K562 (cell line): ENCODE data around the gene PHC1. TPM values are rescaled to one million over a fixed set of nuclear protein-coding genes. Genes with fewer than 3 reads are reported as not detected.

Experiments used
- ATAC-seq: fragments of 200-7000 bp; cut with Tn5 transposase; 3 replicates; pipeline ENCODE4 v1.9.1; 2020; ENCODE audit warnings: moderate library complexity
- BruUV-seq: library from RNA; stranded (reverse); fragments of 400-500 nt; replicated peaks from 2 replicates; lab custom pipeline; 2021; lab: Mats Ljungman, UMichigan
- CTCF ChIA-PET: fragments of 300-600 bp; formaldehyde crosslinking; extraction: SDS; loops from one replicate; lab custom pipeline; 2021; ENCODE audit warnings: low intra/inter-chr PET ratio; lab: Yijun Ruan, JAX
- POLR2A ChIA-PET: fragments of 300-600, 350-650 bp; sonication (Branson Sonifier 250); formaldehyde crosslinking; extraction: SDS; loops from one replicate; lab custom pipeline; 2021; ENCODE audit warnings: antibody characterized with exemption, inconsistent platforms; lab: Yijun Ruan, JAX
- DNase-seq, 4 experiments: peaks; one replicate each; pipeline versions ENCODE4 v3.0.0 to v3.0.0-alpha.2; 2011 to 2018; ENCODE audit warnings: low spot score in 3 of 4, mixed read lengths in 3 of 4; ENCODE audit errors: extremely low read depth in 1 of 4
- FAIRE-seq: peaks from 2 replicates; lab custom pipeline; 2011; peaks lifted over from hg19 to GRCh38; lab: Jason Lieb, UNC
- H2AFZ ChIP-seq: 2 replicates; pipeline ENCODE4 v1.6.0; 2011; ENCODE audit warnings: low read depth, low read length, control low read depth, inconsistent platforms
- H3K27ac ChIP-seq: fragments of 200-600 bp; 3 replicates; pipeline ENCODE4 v1.8.0; 2011; ENCODE audit warnings: low read depth, mild to moderate bottlenecking, control low read depth, inconsistent platforms, low read length, moderate library complexity, mixed read lengths; ENCODE audit errors: extremely low read depth
- H3K27me3 ChIP-seq, 2 experiments: fragments of 300-600 bp in 1 of 2; 2 replicates in 1 of 2; 3 replicates in 1 of 2; pipeline versions ENCODE4 v1.6.0 to v1.8.0; 2011; ENCODE audit warnings: inconsistent platforms in 2 of 2, low read length in 2 of 2, mild to moderate bottlenecking in 1 of 2, mixed read lengths in 1 of 2, moderate library complexity in 1 of 2; ENCODE audit not compliant: control insufficient read depth in 2 of 2, insufficient read depth in 2 of 2
- H3K36me3 ChIP-seq: fragments of 300-600 bp; 3 replicates; pipeline ENCODE4 v1.8.0; 2011; ENCODE audit warnings: mild to moderate bottlenecking, low read length, inconsistent platforms; ENCODE audit not compliant: control insufficient read depth, insufficient read depth
- H3K4me1 ChIP-seq, 2 experiments: fragments of 200-600 bp in 1 of 2; replicated peaks in 1 of 2; 2 replicates in 1 of 2; 3 replicates in 1 of 2; pipeline versions ENCODE4 v1.5.1 to v1.8.0; 2011; ENCODE audit warnings: inconsistent platforms in 2 of 2, low read length in 2 of 2, mild to moderate bottlenecking in 1 of 2, mixed read lengths in 1 of 2, moderate library complexity in 1 of 2; ENCODE audit not compliant: control insufficient read depth in 2 of 2, insufficient read depth in 2 of 2
- H3K4me2 ChIP-seq: 2 replicates; pipeline ENCODE4 v1.6.1; 2011; ENCODE audit warnings: low read length, control low read depth, inconsistent platforms, mixed read lengths; ENCODE audit not compliant: insufficient read depth
- H3K4me3 ChIP-seq: fragments of 200-600 bp; sonication (generic), shearing (Covaris generic); 2 replicates; pipeline ENCODE4 v1.5.1; 2016; ENCODE audit warnings: control low read depth, inconsistent platforms
- H3K79me2 ChIP-seq: fragments of 200-600 bp; 3 replicates; pipeline ENCODE4 v1.8.0; 2011; ENCODE audit warnings: low read length, inconsistent platforms; ENCODE audit not compliant: control insufficient read depth, insufficient read depth
- H3K9ac ChIP-seq, 2 experiments: 2 replicates each; pipeline versions ENCODE4 v1.6.0 to v1.6.1; 2011; ENCODE audit warnings: low read depth in 2 of 2, low read length in 2 of 2, control low read depth in 1 of 2, inconsistent platforms in 1 of 2, mild to moderate bottlenecking in 1 of 2, mixed read lengths in 1 of 2; ENCODE audit not compliant: insufficient read depth in 1 of 2
- H3K9me1 ChIP-seq: one replicate; pipeline ENCODE4 v1.6.0; 2011; ENCODE audit warnings: inconsistent platforms, mild to moderate bottlenecking, low read length, moderate library complexity; ENCODE audit not compliant: control insufficient read depth, insufficient read depth
- H3K9me3 ChIP-seq: replicated peaks from 2 replicates; pipeline ENCODE4 v1.5.1; 2011; ENCODE audit warnings: low read depth, low read length, inconsistent platforms; ENCODE audit not compliant: control insufficient read depth, insufficient read depth
- H4K20me1 ChIP-seq: replicated peaks from 2 replicates; pipeline ENCODE4 v1.6.1; 2011; ENCODE audit warnings: low read length, inconsistent platforms, mixed read lengths; ENCODE audit not compliant: control insufficient read depth, insufficient read depth
- JUND ChIP-seq, 2 experiments: IDR thresholded peaks; 2 replicates in 1 of 2; 3 replicates in 1 of 2; pipeline ENCODE4 v1.6.1; 2011; ENCODE audit warnings: borderline replicate concordance in 2 of 2, low read depth in 2 of 2, low read length in 2 of 2, improper control_type of control experiment in 1 of 2, missing biosample characterization in 1 of 2, missing genetic modification characterization in 1 of 2, missing genetic modification reagents in 1 of 2
- MTA1 ChIP-seq: fragments of 450-650 bp; IDR thresholded peaks from 2 replicates; pipeline ENCODE4 v1.6.1; 2017; ENCODE audit warnings: borderline replicate concordance
- NCOA1 ChIP-seq: fragments of 450-650 bp; IDR thresholded peaks from 2 replicates; pipeline ENCODE4 v1.6.1; 2016; ENCODE audit warnings: low read depth
- NR1H2 ChIP-seq: sonication (generic); formaldehyde crosslinking; IDR thresholded peaks from 2 replicates; pipeline ENCODE4 v1.4.0; 2020; ENCODE audit warnings: mild to moderate bottlenecking, missing genetic modification reagents
- OTX1 ChIP-seq: fragments of 450-650 bp; formaldehyde crosslinking; IDR thresholded peaks from 2 replicates; pipeline ENCODE4 v1.4.0; 2022; ENCODE audit warnings: mild to moderate bottlenecking
- POLR2B ChIP-seq: fragments of 450-650 bp; IDR thresholded peaks from 2 replicates; pipeline ENCODE4 v1.6.1; 2018; ENCODE audit warnings: low read depth; ENCODE audit not compliant: partially characterized antibody
- RAD21 ChIP-seq, 2 experiments: fragments of 250-450 bp in 1 of 2; fragments of 450-650 bp in 1 of 2; sonication (Bioruptor Pico) in 1 of 2; formaldehyde crosslinking in 1 of 2; IDR thresholded peaks in 1 of 2; conservative IDR thresholded peaks in 1 of 2; 2 replicates each; pipeline versions ENCODE4 v1.4.0 to v1.8.0; 2020 to 2022; ENCODE audit warnings: mild to moderate bottlenecking in 2 of 2, moderate library complexity in 1 of 2
- RBFOX2 ChIP-seq: fragments of 200-400 bp; formaldehyde crosslinking; IDR thresholded peaks from 2 replicates; pipeline ENCODE4 v1.6.1; 2017; ENCODE audit warnings: low read depth, mild to moderate bottlenecking, low read length, moderate library complexity
- TAF15 ChIP-seq: fragments of 200-400 bp; formaldehyde crosslinking; IDR thresholded peaks from 2 replicates; pipeline ENCODE4 v1.6.1; 2017; ENCODE audit warnings: mild to moderate bottlenecking, low read depth, low read length, moderate library complexity
- XRCC3 ChIP-seq: fragments of 450-650 bp; IDR thresholded peaks from 2 replicates; pipeline ENCODE4 v1.6.1; 2017; ENCODE audit warnings: mild to moderate bottlenecking, moderate library complexity
- WGBS: fragments of 100-300 bp; shearing (Covaris generic); methylation state at CpG from one replicate; pipeline ENCODE4 v1.1.6; 2016; ENCODE audit warnings: low coverage, mixed read lengths; ENCODE audit not compliant: insufficient coverage; ENCODE audit errors: missing lambda C conversion rate; 5-methylcytosine and 5-hydroxymethylcytosine counted together
- in situ Hi-C: fragments of 300-500 bp; cut with MboI; formaldehyde crosslinking; loops from 4 replicates; pipeline ENCODE4 v1.15.0; 2018; ENCODE audit warnings: inconsistent platforms, mixed read lengths
- intact Hi-C: fragments of 100-400 bp; cut with micrococcal nuclease; formaldehyde crosslinking; loops from 2 replicates; pipeline ENCODE4 v1.14.2; 2022
- polyA plus RNA-seq, 8 experiments: library from polyadenylated mRNA; depleted of rRNA in 4 of 8; stranded (reverse) in 5 of 8; unstranded in 3 of 8; fragments of >200 nt; fragmentation: Nextera tagmentation in 2 of 8; fragmentation: Illumina TruSeq in 1 of 8; extraction: Ambion mirVana in 2 of 8; extraction: Trizol in 1 of 8; gene quantifications; 2 replicates each; pipeline versions ENCODE4 v1.2.1 to v1.2.3, GENCODE V29; 2011 to 2014; ENCODE audit warnings: inconsistent platforms in 1 of 8, missing spikeins in 1 of 8
- total RNA-seq, 7 experiments: library from RNA; depleted of rRNA in 6 of 7; stranded (reverse); fragments of >200 nt in 6 of 7; fragmentation: Illumina TruSeq in 2 of 7; extraction: Trizol in 2 of 7; gene quantifications; 2 replicates each; pipeline versions ENCODE4 v1.2.1 to v1.2.3, GENCODE V29; 2011 to 2021; ENCODE audit warnings: low replicate concordance in 1 of 7
- TF ChIP-seq, protein P1 (sequence below): fragments of 250-450 bp; sonication (Bioruptor Pico); IDR thresholded peaks from 2 replicates; pipeline ENCODE4 v1.8.0; 2022; ENCODE audit warnings: moderate library complexity, mild to moderate bottlenecking, inconsistent platforms
- TF ChIP-seq, protein P2 (sequence below): IDR thresholded peaks from 2 replicates; pipeline ENCODE4 v1.6.1; 2014; ENCODE audit warnings: antibody characterized with exemption
- TF ChIP-seq, protein P3 (sequence below): fragments of 450-650 bp; IDR thresholded peaks from one replicate; pipeline ENCODE4 v1.6.1; 2018; ENCODE audit warnings: mild to moderate bottlenecking, moderate library complexity; ENCODE audit not compliant: partially characterized antibody
- TF ChIP-seq, protein P4 (sequence below): sonication (generic); formaldehyde crosslinking; IDR thresholded peaks from 2 replicates; pipeline ENCODE4 v1.5.0; 2020; ENCODE audit warnings: missing genetic modification reagents
- TF ChIP-seq, protein P5 (sequence below), 2 experiments: fragments of 450-650 bp; IDR thresholded peaks; 2 replicates each; pipeline ENCODE4 v1.6.1; 2016

Gene PHC1
- total and polyA plus RNA-seq, 9 of the 15 experiments (the other 6 are each of a cell fraction or from before 2014, with no cell fraction given) = 1.9 to 13.7 (median 6.9) TPM

DNA sequence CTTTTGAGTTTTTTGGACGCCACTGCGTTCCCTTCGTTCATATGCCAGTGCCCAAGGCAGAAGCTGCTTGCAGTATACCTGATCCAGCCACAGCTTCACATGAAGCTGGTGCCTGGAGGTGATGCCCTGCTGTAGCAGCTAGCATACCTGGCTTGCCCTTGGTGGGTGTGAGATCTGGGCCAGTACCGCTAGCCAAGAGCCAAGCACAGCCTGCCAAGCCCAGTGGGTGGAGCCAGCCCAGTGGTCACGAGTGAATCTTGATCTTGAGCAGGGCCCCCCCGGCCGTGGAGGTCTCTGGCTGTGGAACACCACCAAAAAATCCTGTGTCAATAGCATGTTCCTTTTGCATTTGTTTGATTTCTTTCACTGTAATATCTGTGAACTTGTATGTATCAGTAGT, 42.5 kb downstream of the PHC1 start:
- H3K9me1 ChIP-seq = no peaks in the 10 kb centered on the region
- WGBS = 71% methylated on average over 7 of the region's 7 CpGs
- ATAC-seq = no peak
- H3K9me3 ChIP-seq = no peaks in the 10 kb centered on the region
- no peak overlapping the region for H3K4me2 ChIP-seq
- H3K79me2 ChIP-seq = peaks cover under 1% of the 10 kb centered on the region; the same call in 1 of the 3 replicates
- in situ Hi-C loops (no loop called here), intact Hi-C loops (no loop called here)
- no peaks in the 10 kb centered on the region for H4K20me1 ChIP-seq
- H3K27ac ChIP-seq = no peak overlapping the region
- FAIRE-seq = no peak
- CTCF ChIA-PET = no interaction called here
- no peaks in the 10 kb centered on the region for H3K36me3 ChIP-seq
- no TSS peak for BruUV-seq
- no peak overlapping the region; a peak in 1 of 4 replicates for H3K9ac ChIP-seq
- peaks cover 3 to 5% of the 10 kb centered on the region in 2 experiments; a peak in 3 of 5 replicates for H3K4me1 ChIP-seq
- no peak for DNase-seq
- no peaks in the 10 kb centered on the region for H3K27me3 ChIP-seq
- POLR2A ChIA-PET = no interaction called here
- H2AFZ ChIP-seq = no peak overlapping the region
- no peak overlapping the region for H3K4me3 ChIP-seq
- TF ChIP-seq RBFOX2 = no peak
- no peak for TF ChIP-seq OTX1
- TF ChIP-seq, protein P1, sequence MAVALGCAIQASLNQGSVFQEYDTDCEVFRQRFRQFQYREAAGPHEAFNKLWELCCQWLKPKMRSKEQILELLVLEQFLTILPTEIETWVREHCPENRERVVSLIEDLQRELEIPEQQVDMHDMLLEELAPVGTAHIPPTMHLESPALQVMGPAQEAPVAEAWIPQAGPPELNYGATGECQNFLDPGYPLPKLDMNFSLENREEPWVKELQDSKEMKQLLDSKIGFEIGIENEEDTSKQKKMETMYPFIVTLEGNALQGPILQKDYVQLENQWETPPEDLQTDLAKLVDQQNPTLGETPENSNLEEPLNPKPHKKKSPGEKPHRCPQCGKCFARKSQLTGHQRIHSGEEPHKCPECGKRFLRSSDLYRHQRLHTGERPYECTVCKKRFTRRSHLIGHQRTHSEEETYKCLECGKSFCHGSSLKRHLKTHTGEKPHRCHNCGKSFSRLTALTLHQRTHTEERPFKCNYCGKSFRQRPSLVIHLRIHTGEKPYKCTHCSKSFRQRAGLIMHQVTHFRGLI (CRISPR knock-in tag) = no peak
- no peak for TF ChIP-seq POLR2B
- TF ChIP-seq JUND (IDR thresholded peaks at IDR 0.05; ENCODE audit: borderline replicate concordance, low read depth, low read length) = no peak
- TF ChIP-seq JUND (tag; IDR thresholded peaks at IDR 0.05; ENCODE audit: borderline replicate concordance, low read depth, low read length) = no peak
- TF ChIP-seq NR1H2 (CRISPR knock-in tag) = no peak
- TF ChIP-seq TAF15 = no peak
- TF ChIP-seq, protein P2, sequence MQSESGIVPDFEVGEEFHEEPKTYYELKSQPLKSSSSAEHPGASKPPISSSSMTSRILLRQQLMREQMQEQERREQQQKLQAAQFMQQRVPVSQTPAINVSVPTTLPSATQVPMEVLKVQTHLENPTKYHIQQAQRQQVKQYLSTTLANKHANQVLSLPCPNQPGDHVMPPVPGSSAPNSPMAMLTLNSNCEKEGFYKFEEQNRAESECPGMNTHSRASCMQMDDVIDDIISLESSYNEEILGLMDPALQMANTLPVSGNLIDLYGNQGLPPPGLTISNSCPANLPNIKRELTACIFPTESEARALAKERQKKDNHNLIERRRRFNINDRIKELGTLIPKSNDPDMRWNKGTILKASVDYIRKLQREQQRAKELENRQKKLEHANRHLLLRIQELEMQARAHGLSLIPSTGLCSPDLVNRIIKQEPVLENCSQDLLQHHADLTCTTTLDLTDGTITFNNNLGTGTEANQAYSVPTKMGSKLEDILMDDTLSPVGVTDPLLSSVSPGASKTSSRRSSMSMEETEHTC = no peak
- TF ChIP-seq NCOA1 = no peak
- TF ChIP-seq XRCC3 = no peak
- no peak for TF ChIP-seq RAD21 (CRISPR knock-in tag; conservative IDR thresholded peaks at IDR 0.05 in 1 of 2, IDR thresholded peaks at IDR 0.05 in 1 of 2)
- no peak for TF ChIP-seq MTA1
- TF ChIP-seq, protein P3, sequence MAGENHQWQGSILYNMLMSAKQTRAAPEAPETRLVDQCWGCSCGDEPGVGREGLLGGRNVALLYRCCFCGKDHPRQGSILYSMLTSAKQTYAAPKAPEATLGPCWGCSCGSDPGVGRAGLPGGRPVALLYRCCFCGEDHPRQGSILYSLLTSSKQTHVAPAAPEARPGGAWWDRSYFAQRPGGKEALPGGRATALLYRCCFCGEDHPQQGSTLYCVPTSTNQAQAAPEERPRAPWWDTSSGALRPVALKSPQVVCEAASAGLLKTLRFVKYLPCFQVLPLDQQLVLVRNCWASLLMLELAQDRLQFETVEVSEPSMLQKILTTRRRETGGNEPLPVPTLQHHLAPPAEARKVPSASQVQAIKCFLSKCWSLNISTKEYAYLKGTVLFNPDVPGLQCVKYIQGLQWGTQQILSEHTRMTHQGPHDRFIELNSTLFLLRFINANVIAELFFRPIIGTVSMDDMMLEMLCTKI = no peak
- TF ChIP-seq, protein P4, sequence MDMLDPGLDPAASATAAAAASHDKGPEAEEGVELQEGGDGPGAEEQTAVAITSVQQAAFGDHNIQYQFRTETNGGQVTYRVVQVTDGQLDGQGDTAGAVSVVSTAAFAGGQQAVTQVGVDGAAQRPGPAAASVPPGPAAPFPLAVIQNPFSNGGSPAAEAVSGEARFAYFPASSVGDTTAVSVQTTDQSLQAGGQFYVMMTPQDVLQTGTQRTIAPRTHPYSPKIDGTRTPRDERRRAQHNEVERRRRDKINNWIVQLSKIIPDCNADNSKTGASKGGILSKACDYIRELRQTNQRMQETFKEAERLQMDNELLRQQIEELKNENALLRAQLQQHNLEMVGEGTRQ (CRISPR knock-in tag) = no peak
- TF ChIP-seq, protein P5, sequence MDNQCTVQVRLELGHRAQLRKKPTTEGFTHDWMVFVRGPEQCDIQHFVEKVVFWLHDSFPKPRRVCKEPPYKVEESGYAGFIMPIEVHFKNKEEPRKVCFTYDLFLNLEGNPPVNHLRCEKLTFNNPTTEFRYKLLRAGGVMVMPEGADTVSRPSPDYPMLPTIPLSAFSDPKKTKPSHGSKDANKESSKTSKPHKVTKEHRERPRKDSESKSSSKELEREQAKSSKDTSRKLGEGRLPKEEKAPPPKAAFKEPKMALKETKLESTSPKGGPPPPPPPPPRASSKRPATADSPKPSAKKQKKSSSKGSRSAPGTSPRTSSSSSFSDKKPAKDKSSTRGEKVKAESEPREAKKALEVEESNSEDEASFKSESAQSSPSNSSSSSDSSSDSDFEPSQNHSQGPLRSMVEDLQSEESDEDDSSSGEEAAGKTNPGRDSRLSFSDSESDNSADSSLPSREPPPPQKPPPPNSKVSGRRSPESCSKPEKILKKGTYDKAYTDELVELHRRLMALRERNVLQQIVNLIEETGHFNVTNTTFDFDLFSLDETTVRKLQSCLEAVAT (IDR thresholded peaks at IDR 0.05) = no peak
